ENCODE measurements around the gene B4GALT5.

GRCh38 chr20:49590163-49591017 lies 123.3 kb downstream of the B4GALT5 start:
- TF ChIP-seq CTCF (conservative IDR thresholded peaks at IDR 0.05; ENCODE audit: low read length) (no peak), EZH2phosphoT487 (IDR thresholded peaks at IDR 0.05; ENCODE audit: borderline replicate concordance, low read depth, low read length) (no peak)
